NT2/D1 (cell line): ENCODE results near the gene ABCC3.

Experiments
- YY1 ChIP-seq: IDR thresholded peaks from 2 replicates; pipeline ENCODE4 v1.6.1; 2011; ENCODE audit not compliant: insufficient read length, insufficient read depth
- ZNF274 ChIP-seq: IDR thresholded peaks from 2 replicates; pipeline ENCODE4 v1.6.1; 2011; ENCODE audit warnings: mild to moderate bottlenecking, low read depth, low read length

GRCh38 chr17:50634915-50635731 lies 442 bp downstream of the ABCC3 start:
- no peak for TF ChIP-seq YY1
- no peak for TF ChIP-seq ZNF274
